ENCODE data around the gene ATP2B2. TPM values are rescaled to one million over a fixed set of nuclear protein-coding genes. Genes with fewer than 3 reads are reported as not detected.

ATP2B2 gene
- total RNA-seq, 4 donors from 2014 or later, result not detected

DNA sequence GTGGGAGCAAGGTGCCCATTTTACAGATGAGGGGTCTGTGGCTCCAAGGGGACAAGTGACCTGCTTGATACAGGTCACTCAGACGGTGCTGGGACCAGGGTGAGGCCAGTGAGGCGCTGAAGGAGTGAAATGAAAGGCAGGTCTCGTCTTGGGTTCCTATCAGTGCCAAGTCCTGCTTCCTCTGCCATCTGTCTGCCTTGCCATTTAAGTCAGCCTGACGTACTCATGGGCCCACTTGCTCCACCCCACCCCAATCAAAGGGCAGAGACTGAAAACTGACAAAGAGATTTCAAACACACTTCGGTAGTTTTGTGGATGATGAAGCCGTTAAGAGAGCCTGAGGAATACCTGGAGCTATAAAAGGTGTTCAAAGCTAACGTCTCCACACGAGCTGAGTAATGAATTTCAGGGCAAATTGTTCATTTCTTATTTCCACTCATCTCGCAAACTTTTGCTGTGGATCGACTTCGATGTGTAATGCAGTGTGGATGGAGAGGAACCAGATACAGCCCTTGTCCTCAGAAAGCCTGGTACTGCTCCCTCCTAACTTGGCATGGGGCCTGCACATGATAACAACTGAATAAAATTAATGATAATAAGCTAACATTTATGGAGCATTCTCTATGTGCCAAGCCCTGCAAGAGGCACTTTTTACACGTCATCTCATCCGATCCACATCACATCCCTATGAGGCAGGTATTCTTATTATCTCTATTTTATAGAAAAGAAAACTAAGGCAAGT lies 36.6 kb downstream of the ATP2B2 start:
- DNase-seq, result no peak
- H3K27me3 ChIP-seq, result peaks cover 34% of the 10 kb centered on the region
- WGBS, 2 donors (ENCODE audit: low coverage in 1 of 2), result 52 to 54% methylated on average over 11 to 13 of the region's 13 CpGs
- no peak overlapping the region for H3K27ac ChIP-seq
- TF ChIP-seq EP300 (IDR thresholded peaks at IDR 0.05; ENCODE audit: low read depth) (no peak), POLR2AphosphoS5 (IDR thresholded peaks at IDR 0.05) (no peak), POLR2A (IDR thresholded peaks at IDR 0.05) (no peak)
- TF ChIP-seq, protein P1, sequence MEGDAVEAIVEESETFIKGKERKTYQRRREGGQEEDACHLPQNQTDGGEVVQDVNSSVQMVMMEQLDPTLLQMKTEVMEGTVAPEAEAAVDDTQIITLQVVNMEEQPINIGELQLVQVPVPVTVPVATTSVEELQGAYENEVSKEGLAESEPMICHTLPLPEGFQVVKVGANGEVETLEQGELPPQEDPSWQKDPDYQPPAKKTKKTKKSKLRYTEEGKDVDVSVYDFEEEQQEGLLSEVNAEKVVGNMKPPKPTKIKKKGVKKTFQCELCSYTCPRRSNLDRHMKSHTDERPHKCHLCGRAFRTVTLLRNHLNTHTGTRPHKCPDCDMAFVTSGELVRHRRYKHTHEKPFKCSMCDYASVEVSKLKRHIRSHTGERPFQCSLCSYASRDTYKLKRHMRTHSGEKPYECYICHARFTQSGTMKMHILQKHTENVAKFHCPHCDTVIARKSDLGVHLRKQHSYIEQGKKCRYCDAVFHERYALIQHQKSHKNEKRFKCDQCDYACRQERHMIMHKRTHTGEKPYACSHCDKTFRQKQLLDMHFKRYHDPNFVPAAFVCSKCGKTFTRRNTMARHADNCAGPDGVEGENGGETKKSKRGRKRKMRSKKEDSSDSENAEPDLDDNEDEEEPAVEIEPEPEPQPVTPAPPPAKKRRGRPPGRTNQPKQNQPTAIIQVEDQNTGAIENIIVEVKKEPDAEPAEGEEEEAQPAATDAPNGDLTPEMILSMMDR (IDR thresholded peaks at IDR 0.05), result no peak
- no peaks in the 10 kb centered on the region for H3K36me3 ChIP-seq
- intact Hi-C loops (cut with DNase I; ENCODE audit: low total_unique reads) (no loop called here), in situ Hi-C loops (cut with MboI; ENCODE audit: low pct_ligation_motif_present in 1 of 4, low pct_unique_long_range_greater_than_20kb in 1 of 4, low sequenced_read_pairs in 3 of 4) (no loop called here)
- H3K9me3 ChIP-seq, result no peaks in the 10 kb centered on the region
- H3K4me3 ChIP-seq, result no peak overlapping the region
- no peaks in the 10 kb centered on the region for H3K4me1 ChIP-seq

- H3K27me3 ChIP-seq, result peaks cover 32% of the 10 kb centered on the region
- TF ChIP-seq EP300 (IDR thresholded peaks at IDR 0.05; ENCODE audit: low read depth) (no peak), POLR2A (IDR thresholded peaks at IDR 0.05) (no peak), POLR2AphosphoS5 (IDR thresholded peaks at IDR 0.05) (no peak)
- TF ChIP-seq, protein P1 (IDR thresholded peaks at IDR 0.05), result no peak
- H3K9me3 ChIP-seq, result no peaks in the 10 kb centered on the region
- in situ Hi-C loops (cut with MboI; ENCODE audit: low pct_ligation_motif_present in 1 of 4, low pct_unique_long_range_greater_than_20kb in 1 of 4, low sequenced_read_pairs in 3 of 4) (no loop called here), intact Hi-C loops (cut with DNase I; ENCODE audit: low total_unique reads) (no loop called here)
- H3K27ac ChIP-seq, result no peak overlapping the region
- no peaks in the 10 kb centered on the region for H3K4me1 ChIP-seq
- DNase-seq, result no peak
- no peaks in the 10 kb centered on the region for H3K36me3 ChIP-seq
- H3K4me3 ChIP-seq, result no peak overlapping the region
- WGBS, 2 donors (ENCODE audit: low coverage in 1 of 2), result 29 to 50% methylated on average over 3 to 11 of the region's 11 CpGs
These were observed 37.3 kb downstream of the ATP2B2 start for GRCh38 chr3:10467904-10468612.

DNA sequence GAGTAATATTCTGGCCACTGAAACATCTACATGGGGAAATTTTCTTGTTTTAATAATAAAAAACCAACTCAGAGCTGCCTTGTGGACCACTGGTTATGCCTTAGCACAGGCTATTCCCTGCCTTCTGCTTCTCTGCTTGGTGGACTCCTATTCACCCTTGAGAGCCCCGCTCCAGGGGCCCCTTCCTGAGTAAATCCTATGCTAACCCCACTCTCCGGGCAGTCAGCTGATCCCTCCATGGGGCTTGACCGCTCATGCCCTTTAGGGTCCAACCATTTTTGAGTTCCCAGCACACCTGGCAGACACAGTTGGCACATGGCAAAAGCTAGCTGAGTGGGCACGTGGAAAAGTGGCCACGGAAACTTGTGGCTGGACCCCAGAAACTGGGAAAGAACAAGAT lies 38.2 kb downstream of the ATP2B2 start:
- TF ChIP-seq POLR2AphosphoS5 (IDR thresholded peaks at IDR 0.05) (no peak), POLR2A (IDR thresholded peaks at IDR 0.05) (no peak)
- Histone ChIP-seq H3K27ac (no peak overlapping the region), H3K9me3 (no peaks in the 10 kb centered on the region), H3K4me3 (no peak overlapping the region), H3K27me3 (peaks cover 31% of the 10 kb centered on the region), H3K4me1 (no peaks in the 10 kb centered on the region), H3K36me3 (no peaks in the 10 kb centered on the region)
- in situ Hi-C loops (cut with MboI; ENCODE audit: low pct_ligation_motif_present in 1 of 4, low pct_unique_long_range_greater_than_20kb in 1 of 4, low sequenced_read_pairs in 3 of 4), result no loop called here
- DNase-seq, result no peak
- WGBS, 2 donors (ENCODE audit: low coverage in 1 of 2), result 88 to 100% methylated on average over 1 to 5 of the region's 5 CpGs
- intact Hi-C loops (cut with DNase I; ENCODE audit: low total_unique reads), result no loop called here

DNA sequence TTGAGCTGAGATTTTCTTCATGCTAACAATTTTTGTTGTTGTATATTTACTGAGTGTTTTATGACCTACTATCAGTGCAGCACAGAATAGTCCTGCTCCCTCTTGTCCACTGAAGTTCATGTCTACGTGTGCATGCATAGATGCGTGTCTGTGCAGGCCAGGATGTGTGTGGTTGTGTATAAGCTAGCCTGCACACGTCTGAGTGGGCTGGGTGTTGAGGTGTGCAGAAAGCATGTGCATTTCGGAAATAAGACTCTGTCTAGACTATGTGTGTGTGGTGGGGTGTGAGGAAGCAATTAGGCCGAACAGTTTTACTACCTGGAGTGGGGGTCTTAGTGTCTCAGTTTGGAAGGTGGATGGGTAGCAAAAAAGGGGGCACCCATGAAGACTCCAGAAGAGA lies 39.2 kb downstream of the ATP2B2 start:
- intact Hi-C loops (cut with DNase I; ENCODE audit: low total_unique reads), result no loop called here
- no peak overlapping the region for H3K4me3 ChIP-seq
- 57 to 68% methylated on average over 4 to 5 of the region's 5 CpGs for WGBS, 2 donors (ENCODE audit: low coverage in 1 of 2)

More for the DNA sequence above, 39.2 kb downstream of the ATP2B2 start:
- no peaks in the 10 kb centered on the region for H3K4me1 ChIP-seq
- in situ Hi-C loops (cut with MboI; ENCODE audit: low pct_ligation_motif_present in 1 of 4, low pct_unique_long_range_greater_than_20kb in 1 of 4, low sequenced_read_pairs in 3 of 4), result no loop called here
- no peak for DNase-seq
- H3K36me3 ChIP-seq, result no peaks in the 10 kb centered on the region
- H3K9me3 ChIP-seq, result no peaks in the 10 kb centered on the region
- peaks cover 26% of the 10 kb centered on the region for H3K27me3 ChIP-seq
- no peak overlapping the region for H3K27ac ChIP-seq
- no peak for TF ChIP-seq EP300 (IDR thresholded peaks at IDR 0.05; ENCODE audit: low read depth)
- TF ChIP-seq, protein P1 (IDR thresholded peaks at IDR 0.05), result no peak
- TF ChIP-seq POLR2A (IDR thresholded peaks at IDR 0.05), result no peak
- no peak for TF ChIP-seq POLR2AphosphoS5 (IDR thresholded peaks at IDR 0.05)

Data from transverse colon (tissue), 4 donors.